Measurements from ENCODE around the gene CDH23.

CDH23 gene

DNA sequence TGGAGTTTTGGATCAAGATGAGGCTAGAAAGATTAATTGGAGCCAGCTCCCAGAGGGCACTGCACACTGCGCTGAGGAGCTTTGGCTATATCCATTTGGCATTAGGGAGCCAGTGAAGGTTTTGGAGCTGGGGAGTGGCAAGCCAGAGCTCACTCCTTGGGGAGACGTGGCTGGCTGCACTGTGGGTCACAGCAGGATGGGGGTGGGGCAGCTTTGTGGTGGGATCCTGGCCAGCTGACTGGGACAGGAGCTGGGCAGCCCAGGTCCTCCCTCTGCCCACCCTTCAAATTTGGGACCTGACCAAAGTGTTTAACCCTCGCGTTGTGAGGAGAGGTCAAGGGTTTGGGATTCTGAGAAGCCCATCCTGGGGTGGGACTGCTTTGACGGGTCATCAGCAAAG, 317.9 kb downstream of the CDH23 start:
- DNase-seq (ENCODE audit: low read depth) = no peak
- TF ChIP-seq, protein P1, sequence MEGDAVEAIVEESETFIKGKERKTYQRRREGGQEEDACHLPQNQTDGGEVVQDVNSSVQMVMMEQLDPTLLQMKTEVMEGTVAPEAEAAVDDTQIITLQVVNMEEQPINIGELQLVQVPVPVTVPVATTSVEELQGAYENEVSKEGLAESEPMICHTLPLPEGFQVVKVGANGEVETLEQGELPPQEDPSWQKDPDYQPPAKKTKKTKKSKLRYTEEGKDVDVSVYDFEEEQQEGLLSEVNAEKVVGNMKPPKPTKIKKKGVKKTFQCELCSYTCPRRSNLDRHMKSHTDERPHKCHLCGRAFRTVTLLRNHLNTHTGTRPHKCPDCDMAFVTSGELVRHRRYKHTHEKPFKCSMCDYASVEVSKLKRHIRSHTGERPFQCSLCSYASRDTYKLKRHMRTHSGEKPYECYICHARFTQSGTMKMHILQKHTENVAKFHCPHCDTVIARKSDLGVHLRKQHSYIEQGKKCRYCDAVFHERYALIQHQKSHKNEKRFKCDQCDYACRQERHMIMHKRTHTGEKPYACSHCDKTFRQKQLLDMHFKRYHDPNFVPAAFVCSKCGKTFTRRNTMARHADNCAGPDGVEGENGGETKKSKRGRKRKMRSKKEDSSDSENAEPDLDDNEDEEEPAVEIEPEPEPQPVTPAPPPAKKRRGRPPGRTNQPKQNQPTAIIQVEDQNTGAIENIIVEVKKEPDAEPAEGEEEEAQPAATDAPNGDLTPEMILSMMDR (conservative IDR thresholded peaks at IDR 0.05; ENCODE audit: low read depth, low read length) = no peak
- H3K4me3 ChIP-seq (ENCODE audit: low read depth, low read length) = no peak overlapping the region

DNA sequence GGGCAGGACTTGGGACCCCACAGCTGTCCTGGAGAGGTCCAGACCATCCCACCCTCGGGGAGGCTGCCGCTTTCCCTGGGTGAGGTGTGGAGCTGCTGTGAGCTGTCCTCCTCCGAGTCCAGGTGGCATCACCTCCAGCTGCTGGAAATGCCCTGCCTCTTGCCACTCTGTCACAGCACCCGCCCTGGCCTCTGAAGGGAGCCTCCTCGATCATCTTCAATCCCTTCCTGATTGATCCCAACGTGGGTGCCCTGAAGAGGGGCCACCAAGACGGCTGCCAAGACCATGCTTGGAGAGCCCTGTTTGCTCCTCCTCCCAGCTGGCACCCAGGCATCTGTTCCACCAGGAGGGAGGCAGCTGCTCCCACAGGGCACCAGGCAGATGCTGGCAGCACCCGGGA, 318.3 kb downstream of the CDH23 start:
- H3K4me3 ChIP-seq (ENCODE audit: low read depth, low read length) = no peak overlapping the region
- DNase-seq (ENCODE audit: low read depth) = no peak
- TF ChIP-seq, protein P1 (conservative IDR thresholded peaks at IDR 0.05; ENCODE audit: low read depth, low read length) = no peak

- no peak for DNase-seq (ENCODE audit: low read depth)
- TF ChIP-seq, protein P1 (conservative IDR thresholded peaks at IDR 0.05; ENCODE audit: low read depth, low read length) = no peak
- no peak overlapping the region for H3K4me3 ChIP-seq (ENCODE audit: low read depth, low read length)
Measured at GRCh38 chr10:71715860-71716259, 319.1 kb downstream of the CDH23 start.

- TF ChIP-seq, protein P1 (conservative IDR thresholded peaks at IDR 0.05; ENCODE audit: low read depth, low read length) = no peak
- H3K4me3 ChIP-seq (ENCODE audit: low read depth, low read length) = no peak overlapping the region
- no peak for DNase-seq (ENCODE audit: low read depth)
Measured at GRCh38 chr10:71716426-71716825, 319.7 kb downstream of the CDH23 start.

DNA sequence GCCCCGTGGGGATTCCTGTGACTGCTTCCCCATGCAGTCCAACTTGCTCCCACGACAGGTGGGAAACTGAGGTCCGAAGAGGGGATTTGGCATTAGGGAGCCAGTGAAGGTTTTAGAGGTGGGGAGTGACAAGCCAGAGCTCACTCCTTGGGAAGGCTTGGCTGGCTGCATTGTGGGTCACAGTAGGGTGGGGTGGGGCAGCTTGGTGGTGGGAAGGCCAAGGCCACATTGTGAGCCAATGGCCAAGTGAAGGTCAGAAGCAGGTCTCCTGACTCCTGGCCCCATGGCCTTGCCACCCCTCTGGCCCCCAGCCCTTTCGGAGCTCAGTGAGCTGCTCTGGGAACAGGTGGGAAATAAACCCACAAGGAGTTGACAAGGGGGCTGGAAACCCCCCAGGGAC, 320.3 kb downstream of the CDH23 start:
- no peak for DNase-seq (ENCODE audit: low read depth)
- no peak overlapping the region for H3K4me3 ChIP-seq (ENCODE audit: low read depth, low read length)
- TF ChIP-seq, protein P1 (conservative IDR thresholded peaks at IDR 0.05; ENCODE audit: low read depth, low read length) = no peak

DNA sequence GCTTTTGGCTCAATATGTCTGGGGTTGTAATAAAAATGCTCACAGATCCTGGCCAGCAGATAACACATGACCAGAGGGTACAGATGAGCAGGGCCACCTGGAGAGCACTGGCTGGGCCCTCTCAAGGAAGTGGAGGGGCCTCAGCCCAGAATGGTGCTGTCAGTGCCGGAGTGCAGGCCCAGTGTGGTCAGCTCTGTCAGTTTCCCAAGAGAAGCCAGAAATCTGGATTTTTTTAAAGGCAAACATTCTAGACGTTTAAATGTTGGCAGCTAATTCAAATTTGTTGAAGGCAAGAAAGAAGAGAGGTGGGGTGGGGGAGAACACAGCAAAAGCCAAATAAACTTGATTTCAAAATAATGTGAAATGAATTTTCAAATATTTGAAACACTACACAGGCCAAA, 320.8 kb downstream of the CDH23 start:
- no peak for DNase-seq (ENCODE audit: low read depth)
- TF ChIP-seq, protein P1 (conservative IDR thresholded peaks at IDR 0.05; ENCODE audit: low read depth, low read length) = no peak

DNA sequence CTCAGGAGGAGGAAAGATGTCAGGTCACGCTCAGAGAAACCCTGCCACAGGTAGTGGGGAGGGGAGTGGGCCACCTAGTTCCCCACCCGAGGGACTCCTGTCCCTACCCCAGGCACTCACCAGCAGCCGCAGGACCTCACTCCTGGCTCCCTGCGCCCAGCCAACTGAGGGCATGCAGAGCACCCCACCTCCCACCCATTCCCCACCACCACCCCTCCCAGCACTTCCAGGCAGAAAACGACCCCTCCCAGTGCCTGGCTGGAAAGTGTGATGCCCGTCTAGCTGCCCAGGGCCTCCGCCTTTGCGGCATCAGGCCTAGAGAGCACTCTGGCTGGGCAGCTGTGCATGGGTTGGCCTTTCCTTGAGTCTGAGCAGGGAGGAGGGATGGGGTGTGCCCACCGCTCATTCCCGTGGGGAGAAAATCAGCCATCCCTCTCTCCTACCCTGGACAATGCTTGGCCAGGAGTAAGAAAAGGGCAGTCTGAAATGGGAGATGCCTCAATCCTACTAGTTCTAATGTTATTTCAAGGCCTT, 321.5 kb downstream of the CDH23 start:
- no peak overlapping the region for H3K4me3 ChIP-seq (ENCODE audit: low read depth, low read length)
- no peak for DNase-seq (ENCODE audit: low read depth)
- TF ChIP-seq, protein P1 (conservative IDR thresholded peaks at IDR 0.05; ENCODE audit: low read depth, low read length) = no peak

More for the DNA sequence above, 320.8 kb downstream of the CDH23 start:
- no peak overlapping the region for H3K4me3 ChIP-seq (ENCODE audit: low read depth, low read length)

Measured in choroid plexus epithelial cell (primary cell).